Thoracic aorta (tissue), 2 donors: ENCODE data around the gene TRANK1. TPM values are rescaled to one million over a fixed set of nuclear protein-coding genes. Genes with fewer than 3 reads are reported as not detected.
"Not testable (repeated sequence)": the region's sequence is repeated elsewhere in the genome, so short reads cannot be mapped to it uniquely, and the experiment has no call there.

ENCODE experiments used
- ATAC-seq: fragments of 150-250 bp; one replicate; pipeline ENCODE4 v1.8.0; 2017; ENCODE audit warnings: low read depth; ENCODE audit not compliant: insufficient number of reproducible peaks, low FRiP score
- DNase-seq: peaks from one replicate; pipeline ENCODE4 v3.0.0-alpha.2; 2020; ENCODE audit warnings: low spot score
- H3K27ac ChIP-seq, 2 donors: fragments of 200-600 bp; sonication (generic); 1 replicate in 1 of 2; 2 replicates in 1 of 2; pipeline ENCODE4 v1.5.1; 2016; ENCODE audit warnings: mild to moderate bottlenecking in 2 of 2, moderate library complexity in 2 of 2
- H3K27me3 ChIP-seq: fragments of 200-600 bp; sonication (generic); replicated peaks from 2 replicates; pipeline ENCODE4 v1.6.0; 2016; ENCODE audit warnings: mild to moderate bottlenecking; ENCODE audit not compliant: insufficient read depth
- H3K36me3 ChIP-seq: fragments of 200-600 bp; sonication (generic); one replicate; pipeline ENCODE4 v1.5.1; 2016
- H3K4me1 ChIP-seq, 2 donors: fragments of 200-600 bp; sonication (generic); 1 replicate in 1 of 2; 2 replicates in 1 of 2; pipeline versions ENCODE4 v1.5.1 to v1.6.0; 2016; ENCODE audit warnings: low read depth in 2 of 2, mild to moderate bottlenecking in 1 of 2; ENCODE audit not compliant: control insufficient read depth in 1 of 2
- H3K4me3 ChIP-seq: fragments of 200-600 bp; sonication (generic); 2 replicates; pipeline ENCODE4 v1.5.1; 2016; ENCODE audit warnings: mild to moderate bottlenecking
- H3K9me3 ChIP-seq: fragments of 200-600 bp; sonication (generic); 2 replicates; pipeline ENCODE4 v1.5.1; 2016
- CTCF ChIP-seq: fragments of 200-600 bp; sonication (generic); IDR thresholded peaks from one replicate; pipeline ENCODE4 v1.5.1; 2019; ENCODE audit warnings: antibody characterized with exemption
- total RNA-seq, 2 donors: library from RNA; depleted of rRNA; stranded (reverse); fragments of >200 nt; gene quantifications; one replicate each; pipeline versions ENCODE4 v1.1.0 to v1.2.3, GENCODE V29; 2016

TRANK1 gene
- total RNA-seq, 2 donors from 2014 or later = 21.3 to 31.6 TPM

- TF ChIP-seq CTCF = no peak
- peak; percentile 8 for ATAC-seq
- no peak for DNase-seq
- Histone ChIP-seq H3K27ac (peak overlapping the region in 1 of 2 donors; percentile 59), H3K9me3 (no peaks in the 10 kb centered on the region), H3K4me3 (peak overlapping the region; percentile 71), H3K27me3 (no peaks in the 10 kb centered on the region), H3K4me1 (peaks cover 8 to 14% of the 10 kb centered on the region in 2 donors), H3K36me3 (no peaks in the 10 kb centered on the region)
Measured at GRCh38 chr3:36908647-36909180, 36.1 kb downstream of the TRANK1 start.

GRCh38 chr3:36907911-36908646 lies 36.8 kb downstream of the TRANK1 start:
- peak overlapping the region; percentile 71 for H3K4me3 ChIP-seq
- no peaks in the 10 kb centered on the region for H3K27me3 ChIP-seq
- ATAC-seq (peak; percentile 36), DNase-seq (no peak)
- no peaks in the 10 kb centered on the region for H3K36me3 ChIP-seq
- H3K4me1 ChIP-seq = peaks cover 8 to 14% of the 10 kb centered on the region in 2 donors
- peak overlapping the region in 1 of 2 donors; percentile 59 for H3K27ac ChIP-seq
- TF ChIP-seq CTCF = no peak
- H3K9me3 ChIP-seq = no peaks in the 10 kb centered on the region

- no peaks in the 10 kb centered on the region for H3K9me3 ChIP-seq
- no peak overlapping the region for H3K27ac ChIP-seq
- no peaks in the 10 kb centered on the region for H3K4me1 ChIP-seq
- DNase-seq (no peak), ATAC-seq (no peak)
- no peak for TF ChIP-seq CTCF
- no peak overlapping the region for H3K4me3 ChIP-seq
- H3K27me3 ChIP-seq = no peaks in the 10 kb centered on the region
- H3K36me3 ChIP-seq = no peaks in the 10 kb centered on the region
Measured at GRCh38 chr3:36906504-36907149, 38.2 kb downstream of the TRANK1 start.

- no peak overlapping the region for H3K27ac ChIP-seq
- H3K36me3 ChIP-seq = no peaks in the 10 kb centered on the region
- H3K27me3 ChIP-seq = no peaks in the 10 kb centered on the region
- H3K4me1 ChIP-seq = no peaks in the 10 kb centered on the region
- H3K9me3 ChIP-seq = no peaks in the 10 kb centered on the region
- ATAC-seq (no peak), DNase-seq (no peak)
- H3K4me3 ChIP-seq = no peak overlapping the region
- TF ChIP-seq CTCF = no peak
Measured at GRCh38 chr3:36905545-36905944, 39.3 kb downstream of the TRANK1 start.

GRCh38 chr3:36904641-36905040 lies 40.2 kb downstream of the TRANK1 start:
- Histone ChIP-seq H3K27ac (no peak overlapping the region), H3K4me1 (no peaks in the 10 kb centered on the region), H3K4me3 (no peak overlapping the region), H3K9me3 (no peaks in the 10 kb centered on the region), H3K36me3 (no peaks in the 10 kb centered on the region), H3K27me3 (no peaks in the 10 kb centered on the region)
- ATAC-seq (no peak), DNase-seq (no peak)
- TF ChIP-seq CTCF = peak; percentile 43

GRCh38 chr3:36904065-36904464 lies 40.8 kb downstream of the TRANK1 start:
- H3K27me3 ChIP-seq, H3K4me1 ChIP-seq, H3K36me3 ChIP-seq, DNase-seq, H3K9me3 ChIP-seq, ATAC-seq, H3K4me3 ChIP-seq, H3K27ac ChIP-seq: not testable (repeated sequence)
